Renal cortical epithelial cell (primary cell): ENCODE results near the gene DIPK2B. TPM values are rescaled to one million over a fixed set of nuclear protein-coding genes. Genes with fewer than 3 reads are reported as not detected.

Source experiments
- DNase-seq: peaks from one replicate; pipeline ENCODE4 v3.0.0-alpha.2; 2011; ENCODE audit warnings: low read depth
- total RNA-seq: library from RNA; depleted of rRNA; stranded (reverse); fragments of >200 nt; gene quantifications from 2 replicates; pipeline ENCODE4 v1.2.3, GENCODE V29; 2014

Gene DIPK2B, protein sequence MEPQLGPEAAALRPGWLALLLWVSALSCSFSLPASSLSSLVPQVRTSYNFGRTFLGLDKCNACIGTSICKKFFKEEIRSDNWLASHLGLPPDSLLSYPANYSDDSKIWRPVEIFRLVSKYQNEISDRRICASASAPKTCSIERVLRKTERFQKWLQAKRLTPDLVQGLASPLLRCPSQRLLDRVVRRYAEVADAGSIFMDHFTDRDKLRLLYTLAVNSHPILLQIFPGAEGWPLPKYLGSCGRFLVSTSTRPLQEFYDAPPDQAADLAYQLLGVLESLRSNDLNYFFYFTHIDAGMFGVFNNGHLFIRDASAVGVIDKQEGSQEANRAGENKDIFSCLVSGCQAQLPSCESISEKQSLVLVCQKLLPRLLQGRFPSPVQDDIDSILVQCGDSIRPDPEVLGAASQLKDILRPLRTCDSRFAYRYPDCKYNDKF
- total RNA-seq: 0.15 and 0.17 TPM in 2 replicates

DNA sequence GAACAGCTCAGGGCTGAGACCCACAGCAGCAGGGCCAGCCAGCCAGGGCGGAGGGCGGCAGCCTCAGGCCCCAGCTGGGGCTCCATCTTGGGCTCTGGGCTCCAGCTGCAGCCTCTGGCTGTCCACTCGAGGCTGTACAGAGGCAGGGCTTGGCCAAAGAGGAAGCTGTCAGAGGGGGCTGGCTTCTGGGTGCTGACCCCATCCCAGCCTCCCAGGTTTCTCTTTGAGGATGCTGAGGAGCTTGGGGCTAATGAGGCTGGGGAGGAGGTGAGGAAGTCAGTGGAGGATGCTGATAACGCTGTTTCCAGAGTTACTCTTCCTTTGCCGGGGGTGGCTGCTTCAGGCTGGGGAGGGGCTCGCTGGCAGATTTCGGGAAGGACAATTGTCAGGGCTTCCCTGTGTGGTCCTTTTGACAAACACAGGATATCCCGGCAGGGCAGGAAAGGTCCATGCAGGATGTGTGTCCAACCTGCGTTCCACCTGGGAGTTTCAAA lies at the start of gene DIPK2B:
TSS of gene DIPK2B (minus strand) at position 136 of the 494 bp plus-strand sequence. CDS start at position 86, 50 bp downstream.
- no peak for DNase-seq

DNA sequence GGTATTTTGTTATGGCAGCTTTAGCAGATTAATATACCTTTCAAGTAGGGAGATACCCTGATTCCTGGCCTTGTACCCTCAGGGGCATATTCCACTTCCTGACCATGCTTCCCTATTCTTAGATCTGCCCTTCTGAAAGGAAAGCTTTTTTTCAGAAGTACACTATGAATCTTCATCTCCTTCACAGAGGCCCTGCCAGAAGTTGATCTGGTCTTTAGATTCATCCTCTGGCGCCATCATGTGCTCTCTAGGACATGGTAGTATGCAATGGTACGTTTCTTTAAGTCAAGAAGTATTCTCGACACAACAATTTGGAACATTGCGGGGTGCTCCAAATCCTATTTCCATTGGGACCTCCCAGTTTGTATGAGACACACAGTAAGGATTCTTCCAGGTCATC lies 39.6 kb upstream of the DIPK2B start:
- no peak for DNase-seq

DNA sequence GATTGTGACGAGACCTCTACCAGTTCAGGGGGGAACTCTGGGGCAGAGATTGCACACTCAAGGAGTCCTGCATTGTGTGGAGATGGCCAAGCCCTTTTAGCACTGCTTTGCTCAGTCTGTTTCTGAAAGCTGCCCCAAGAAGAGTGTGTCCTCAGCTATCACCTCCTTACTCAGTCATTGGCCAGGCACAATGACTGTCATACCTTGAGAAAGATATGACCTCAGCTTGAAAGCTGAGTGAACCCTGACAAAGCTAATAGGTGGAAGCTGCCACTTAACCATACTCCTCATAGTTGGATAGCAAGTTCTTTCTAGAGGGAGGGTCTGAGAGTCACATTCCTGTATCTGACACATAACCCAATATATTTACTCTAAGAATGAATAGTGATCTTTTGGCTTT lies 37.8 kb upstream of the DIPK2B start:
- DNase-seq: no peak

DNA sequence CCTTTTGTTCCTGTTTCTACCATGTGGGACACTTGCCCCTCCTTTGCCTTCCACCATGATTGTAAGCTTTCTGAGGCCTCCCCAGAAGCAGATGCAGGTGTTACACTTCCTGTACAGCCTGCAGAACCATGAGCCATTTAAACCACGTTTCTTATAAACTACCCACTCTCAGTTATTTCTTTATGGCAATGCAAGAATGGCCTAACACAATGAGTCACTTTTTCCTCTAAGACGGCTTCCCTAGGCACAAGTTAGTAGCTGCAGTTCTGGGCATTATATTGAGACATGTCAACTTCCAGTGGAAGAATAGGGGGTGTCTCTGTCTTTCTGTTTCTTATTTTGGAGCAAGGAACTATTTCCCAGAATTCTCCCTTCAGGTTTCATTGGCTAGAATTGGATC lies 32.9 kb upstream of the DIPK2B start:
- no peak for DNase-seq

DNA sequence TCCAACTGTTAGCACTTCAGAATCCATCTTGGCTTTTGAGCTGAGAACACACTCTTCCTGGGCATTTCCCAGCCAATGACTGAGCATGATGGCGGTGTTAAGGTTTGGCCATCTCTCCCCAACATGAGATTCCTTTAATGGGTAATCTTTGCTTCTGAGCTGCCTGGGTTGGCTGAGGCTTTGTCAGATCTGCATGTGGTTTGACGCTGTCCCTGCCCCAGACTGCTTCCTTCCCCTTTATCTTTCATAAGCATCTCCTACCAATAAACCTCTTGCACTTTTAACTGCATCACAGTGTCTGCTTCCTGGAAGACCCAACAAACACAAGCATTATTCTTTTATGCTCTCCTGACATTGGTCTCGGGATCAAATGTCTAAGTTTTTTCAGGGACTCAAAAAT lies 31.5 kb upstream of the DIPK2B start:
- no peak for DNase-seq

DNA sequence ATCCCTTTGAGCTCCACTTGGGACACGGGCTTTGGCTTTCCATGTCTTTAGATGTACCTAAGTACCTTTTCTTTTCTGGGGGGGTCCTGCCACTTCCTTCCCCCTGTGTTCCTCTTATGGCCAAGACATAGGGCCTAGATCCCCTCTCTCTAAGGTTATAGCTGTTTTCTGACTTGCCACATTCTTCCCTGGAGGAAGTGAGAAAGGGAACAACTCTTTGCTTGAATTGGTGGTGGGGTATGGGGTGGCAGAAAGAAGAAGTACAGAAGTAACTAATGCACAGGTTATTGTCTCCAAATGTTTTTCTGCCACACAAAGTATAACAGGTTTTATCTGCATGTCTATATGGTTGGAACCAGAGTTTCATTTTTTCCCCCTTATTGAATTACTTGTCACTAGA lies 29.7 kb upstream of the DIPK2B start:
- DNase-seq: no peak

DNA sequence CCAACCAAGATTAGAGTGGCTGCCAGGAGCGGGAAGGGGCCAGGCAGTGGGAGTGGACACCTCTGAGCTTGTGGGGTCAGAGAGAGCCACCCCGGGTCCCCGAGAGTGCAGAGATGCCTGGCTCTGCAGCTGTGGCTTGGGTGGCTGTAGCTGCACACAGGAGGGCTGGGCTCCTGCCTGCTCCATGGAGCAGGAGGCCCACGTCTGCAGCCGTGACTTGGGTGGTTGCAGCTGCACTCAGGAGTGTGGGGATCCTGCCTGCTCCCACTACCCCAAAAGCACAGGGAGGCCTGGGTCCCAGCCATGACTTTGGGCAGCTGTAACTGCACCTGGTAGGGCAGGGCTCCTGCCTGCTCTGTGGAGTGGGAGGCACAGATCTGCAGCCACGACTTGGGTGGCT lies 28.7 kb upstream of the DIPK2B start:
- DNase-seq: no peak

DNA sequence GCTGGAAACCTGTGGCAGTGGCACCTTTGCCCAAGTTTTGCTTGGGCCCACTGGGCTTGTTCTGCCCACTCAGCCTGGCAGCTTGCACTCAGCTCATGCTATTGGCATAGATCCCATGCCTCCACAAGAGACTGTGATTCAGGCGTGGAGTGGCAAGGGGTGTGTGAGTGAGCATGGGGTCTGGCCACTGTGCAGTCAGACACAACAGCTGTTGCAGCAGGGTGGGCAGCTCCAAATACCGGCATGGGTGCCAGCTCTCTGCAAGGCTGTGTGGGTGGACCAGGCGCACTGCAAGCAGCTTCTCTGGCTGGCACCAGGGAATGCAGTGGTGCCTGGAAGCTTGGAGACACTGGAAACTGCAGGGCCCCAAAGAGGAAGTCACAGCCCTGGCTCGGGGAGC lies 27.4 kb upstream of the DIPK2B start:
- no peak for DNase-seq

DNA sequence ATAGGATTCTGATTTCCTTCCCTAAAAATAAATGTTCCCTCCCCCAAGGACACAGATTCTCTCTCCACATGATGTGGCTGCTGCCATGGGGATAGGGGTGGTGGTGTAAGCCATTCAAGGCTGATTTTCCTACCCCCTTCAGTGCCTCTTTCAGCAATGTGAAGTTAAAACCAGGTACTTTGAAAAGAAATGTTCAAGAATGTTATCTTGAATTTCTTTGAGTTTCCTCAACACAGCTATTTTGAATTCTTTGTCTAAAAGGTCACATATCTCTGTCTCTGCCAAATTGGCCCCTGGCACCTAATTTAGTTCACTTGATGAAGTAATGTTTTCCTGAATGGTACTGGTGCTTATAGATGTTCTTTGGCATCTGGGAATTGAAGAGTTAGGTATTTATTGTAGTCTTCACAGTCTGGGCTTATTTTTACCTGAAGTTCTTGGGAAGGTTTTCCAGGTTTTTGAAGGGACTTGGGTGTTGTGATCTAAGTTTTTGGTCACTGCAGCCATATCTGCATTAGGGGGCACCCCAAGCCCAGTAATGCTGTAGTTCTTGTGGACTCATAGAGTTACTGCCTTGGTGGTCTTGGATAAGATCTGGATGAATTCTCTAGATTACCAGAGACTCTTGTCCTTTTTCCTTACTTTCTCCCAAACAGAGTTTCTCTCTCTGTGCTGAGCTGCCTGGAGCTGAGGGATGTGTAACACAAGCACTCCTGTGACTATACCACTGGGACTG lies 7.6 kb upstream of the DIPK2B start:
- no peak for DNase-seq

DNA sequence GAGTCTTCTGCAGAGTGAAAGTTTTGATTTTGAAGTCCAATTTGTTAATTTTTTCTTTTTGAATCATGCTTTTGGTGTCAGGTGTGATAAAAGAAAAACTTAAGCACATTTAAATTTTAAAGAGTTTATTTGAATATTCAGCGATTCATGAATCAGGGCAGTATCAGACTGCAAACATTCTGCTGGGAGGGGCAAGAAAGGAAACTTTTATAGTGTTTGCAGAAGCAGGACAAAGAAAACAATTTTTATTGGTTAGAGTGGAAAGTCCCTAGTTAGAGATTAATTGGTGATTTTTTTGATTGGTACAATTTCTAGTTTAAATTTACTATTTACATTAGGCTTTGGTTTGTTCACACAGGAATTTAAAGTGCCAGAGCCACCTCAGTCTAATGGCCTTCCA lies 1.5 kb upstream of the DIPK2B start:
- DNase-seq: peak; percentile 31

DNA sequence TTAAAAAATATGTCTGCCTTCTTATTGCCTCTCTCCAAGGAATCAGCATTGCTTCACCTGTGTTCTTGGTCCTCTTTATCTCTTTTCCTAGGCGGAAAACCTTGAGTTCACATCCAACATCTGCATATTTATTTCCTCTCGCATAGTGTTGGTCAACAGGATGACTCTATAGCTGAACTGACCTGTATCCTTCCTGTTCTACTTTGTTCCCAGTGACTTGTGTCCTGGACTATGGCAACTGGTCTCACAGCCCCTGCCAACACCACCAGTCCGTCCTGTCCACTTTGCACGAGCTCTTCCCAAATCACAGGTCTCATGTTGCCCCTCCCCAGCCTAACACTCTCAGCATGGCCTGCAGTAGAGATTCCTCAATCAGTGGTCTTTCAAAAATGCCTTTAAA lies 2.0 kb downstream of the DIPK2B start:
- no peak for DNase-seq

DNA sequence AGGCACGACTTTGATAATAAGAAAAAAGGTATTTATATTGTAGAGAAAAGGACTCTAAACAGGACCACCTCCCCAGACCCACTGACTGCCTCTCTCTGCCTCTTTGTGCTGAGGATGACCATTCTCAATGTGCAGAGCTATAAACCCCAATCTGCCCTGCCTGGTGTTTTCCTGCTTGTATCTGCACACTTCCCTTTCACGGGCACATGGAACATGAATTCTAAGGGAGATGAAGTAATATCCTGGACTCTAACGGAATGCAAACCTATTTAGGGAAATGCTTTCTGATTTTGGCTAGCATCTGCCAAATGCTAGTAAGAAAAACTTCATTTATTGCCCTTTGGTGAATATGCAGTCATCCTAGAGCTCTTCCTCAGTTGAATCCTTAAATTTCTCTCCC lies 2.4 kb downstream of the DIPK2B start:
- DNase-seq: no peak

DNA sequence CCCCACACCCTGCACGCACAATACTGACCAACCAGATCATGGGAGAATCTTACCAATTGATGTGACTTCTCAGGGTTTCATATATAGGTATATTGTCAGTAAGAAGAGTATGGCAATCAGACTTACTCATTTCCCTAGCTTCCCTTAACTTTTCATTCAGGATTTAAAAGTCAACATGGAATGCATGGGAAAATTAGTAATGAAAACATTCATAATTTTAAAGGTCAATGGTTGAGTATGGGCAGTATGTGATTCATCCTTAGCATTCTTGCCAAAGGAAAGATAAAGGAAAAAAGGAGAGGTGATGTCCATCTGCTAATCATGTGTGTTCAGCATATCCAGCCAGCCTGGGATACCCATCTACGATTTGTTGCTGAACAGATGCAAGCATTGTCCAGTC lies 4.0 kb downstream of the DIPK2B start:
- DNase-seq: no peak

DNA sequence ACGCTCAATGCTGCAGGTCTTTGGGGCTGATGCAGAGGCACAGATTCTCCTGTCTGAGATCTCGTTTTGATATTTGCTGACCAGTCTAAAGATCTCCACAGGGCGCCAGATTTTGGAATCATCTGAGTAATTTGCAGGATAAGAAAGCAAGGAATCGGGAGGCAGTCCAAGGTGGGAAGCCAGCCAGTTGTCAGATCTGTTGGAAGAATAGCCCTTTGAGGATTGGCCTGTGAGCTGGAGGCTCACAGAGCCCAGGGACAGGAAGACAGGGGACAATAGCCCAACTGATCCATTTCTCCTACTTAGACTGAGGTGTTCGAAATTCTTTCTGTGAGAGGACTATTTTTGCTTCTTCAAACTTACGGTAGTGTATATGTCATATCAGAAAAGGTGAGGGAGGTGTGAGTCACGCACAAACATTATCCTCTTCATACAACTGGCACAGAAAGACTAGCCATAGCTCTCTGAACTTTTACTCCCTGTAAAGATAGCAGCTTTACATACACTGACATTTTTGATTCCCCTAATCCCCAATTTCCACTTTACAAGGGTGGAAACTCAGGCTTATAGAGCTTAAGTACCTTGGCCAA lies 8.8 kb downstream of the DIPK2B start:
- DNase-seq: no peak

DNA sequence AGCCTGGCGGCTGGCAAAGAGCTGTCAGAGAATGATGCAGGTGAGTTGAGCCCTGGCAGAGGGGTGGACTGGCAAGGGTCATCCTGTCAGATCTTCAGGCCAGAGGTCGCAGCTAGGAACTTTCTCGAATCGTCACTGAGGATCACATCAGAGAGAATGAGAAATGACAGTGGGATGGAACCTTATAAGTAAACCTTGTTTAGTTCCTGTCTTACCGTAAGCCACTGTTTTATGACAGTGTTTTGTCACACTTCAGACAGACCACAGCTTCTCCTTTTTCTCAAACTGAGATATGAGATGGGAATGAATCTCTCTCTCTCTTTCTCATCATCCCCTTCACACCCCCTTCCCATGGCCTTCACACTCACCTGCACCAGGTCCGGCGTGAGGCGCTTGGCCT lies 9.3 kb downstream of the DIPK2B start:
- no peak for DNase-seq

DNA sequence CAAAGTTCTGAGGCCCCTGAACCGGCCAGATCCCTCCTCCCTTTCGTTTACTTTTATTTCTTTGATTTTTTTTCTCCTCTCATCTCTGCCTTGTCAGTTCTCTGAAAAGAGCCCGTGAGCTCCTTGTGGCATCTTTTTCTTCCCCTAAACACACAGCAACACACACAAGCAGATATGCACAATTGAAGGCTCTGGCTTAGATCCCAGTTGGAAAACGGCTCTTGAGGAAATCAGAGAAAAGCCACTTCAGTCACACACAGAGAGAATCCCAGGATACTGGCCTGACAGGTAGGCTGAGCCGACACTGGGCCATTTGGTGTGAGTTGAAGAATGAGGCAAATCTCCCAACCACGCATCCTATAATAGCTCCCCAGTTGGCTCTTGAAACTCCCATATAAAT lies 12.9 kb downstream of the DIPK2B start:
- no peak for DNase-seq

DNA sequence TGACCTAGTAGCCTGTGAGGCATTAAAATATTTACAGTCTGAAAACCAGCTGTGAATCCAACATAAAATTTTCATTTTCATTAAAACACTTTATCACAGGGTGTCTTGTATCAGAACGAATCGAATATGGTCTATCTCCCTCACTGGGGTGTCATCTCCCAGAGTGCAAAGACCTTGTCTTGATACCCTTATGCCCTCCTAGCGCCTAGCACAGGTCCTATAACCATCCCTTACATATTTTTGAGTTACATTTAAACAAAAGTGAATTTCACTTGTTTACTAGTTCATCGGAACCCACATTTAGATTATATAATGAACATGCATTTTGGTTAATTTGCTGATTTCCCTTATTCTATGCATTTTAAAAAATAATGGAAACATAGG lies 14.0 kb downstream of the DIPK2B start:
- no peak for DNase-seq

DNA sequence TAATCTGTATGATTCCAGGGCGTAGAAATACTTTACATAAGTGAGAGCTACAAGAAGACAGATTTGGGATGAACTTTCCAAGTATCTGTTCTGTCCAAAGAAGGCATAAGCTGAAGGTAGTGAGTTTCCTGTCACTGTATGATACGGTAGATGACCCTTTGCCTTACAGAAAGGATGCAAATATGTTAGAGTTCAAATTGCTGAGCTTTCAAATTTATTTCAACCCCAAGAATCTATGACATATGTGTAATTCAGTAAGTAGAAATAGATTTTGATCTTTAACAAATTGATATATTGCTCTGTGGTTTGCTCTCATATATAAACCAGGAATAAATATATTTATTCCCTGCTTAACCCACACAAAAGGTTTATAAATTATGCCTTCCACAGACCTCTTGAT lies 16.5 kb downstream of the DIPK2B start:
- no peak for DNase-seq

DNA sequence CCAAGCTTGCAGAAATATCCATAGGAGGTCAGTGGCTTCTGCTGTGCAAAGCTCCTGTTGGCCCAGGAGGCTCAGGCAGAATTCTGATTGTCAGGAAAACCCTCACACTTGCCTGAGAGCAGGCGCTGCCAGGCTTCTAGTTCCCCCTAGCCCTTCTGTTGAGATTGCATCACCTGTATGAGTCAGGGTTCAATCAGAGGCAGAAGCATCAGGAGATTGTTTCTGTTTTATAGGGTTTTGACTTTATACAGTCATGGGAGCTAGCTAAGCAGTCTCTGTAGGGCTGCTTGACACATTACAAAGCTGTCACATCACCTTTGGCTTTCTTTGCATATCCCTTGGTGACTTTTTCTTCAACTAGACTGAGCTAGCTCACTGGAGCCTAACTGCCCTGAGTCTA lies 27.8 kb downstream of the DIPK2B start:
- peak; percentile 92 for DNase-seq

DNA sequence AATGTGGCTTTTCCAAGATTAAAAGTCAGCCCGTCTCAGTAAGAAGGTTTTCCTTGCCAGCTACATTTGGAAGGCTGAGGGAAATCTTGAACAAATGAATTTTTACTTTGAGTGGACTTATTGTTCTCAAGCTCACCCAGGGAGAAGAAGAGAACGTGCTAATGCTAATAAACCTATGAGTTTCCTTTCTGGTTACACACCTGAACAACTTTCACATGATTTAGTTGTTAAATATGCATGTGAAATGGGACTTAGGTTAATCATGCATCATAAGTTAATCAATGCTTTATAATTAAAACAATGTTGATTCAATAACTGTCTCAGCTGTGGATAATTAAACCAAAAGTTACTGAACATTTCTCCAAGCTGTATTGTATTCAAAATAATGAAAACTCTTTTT lies 33.9 kb downstream of the DIPK2B start:
- peak; percentile 82 for DNase-seq

DNA sequence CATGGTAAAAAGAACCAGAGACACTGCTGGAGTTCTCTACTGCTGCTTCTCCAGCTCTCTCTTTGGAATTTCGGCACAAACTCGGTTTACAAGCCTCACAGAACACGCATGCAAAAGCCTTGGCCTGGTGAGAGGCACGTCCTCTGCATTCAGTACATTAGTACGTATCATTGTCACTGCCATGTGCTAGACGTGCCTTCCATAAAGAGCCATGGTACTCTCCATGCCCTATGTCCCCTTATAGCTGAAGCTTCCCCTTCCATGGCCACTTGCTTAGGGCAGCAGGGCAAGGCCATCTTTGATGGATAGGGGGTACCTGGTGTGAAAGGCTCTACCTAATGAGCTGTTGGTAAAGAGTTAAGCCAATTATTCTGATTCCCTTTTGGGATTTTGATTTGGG lies 35.0 kb downstream of the DIPK2B start:
- DNase-seq: no peak

DNA sequence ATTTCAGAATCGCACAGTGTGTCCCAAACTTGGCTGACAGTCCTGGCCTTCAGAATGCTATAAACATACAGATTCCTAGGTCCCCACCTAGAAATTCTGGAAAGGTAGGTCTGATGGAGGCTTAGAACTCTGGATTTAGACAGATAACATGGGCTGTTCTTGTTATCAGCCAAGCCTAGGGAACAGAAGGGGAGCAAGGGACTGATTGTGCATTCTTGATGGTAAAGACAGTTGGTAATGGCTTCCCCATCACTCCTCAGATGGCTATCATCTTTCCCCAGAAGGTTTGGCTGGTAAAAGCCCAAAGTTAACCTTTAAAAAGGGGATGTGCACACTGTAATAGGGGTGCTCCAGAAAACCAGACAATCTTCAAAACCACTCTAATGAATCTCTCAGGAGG lies 35.7 kb downstream of the DIPK2B start:
- DNase-seq: no peak
